ENCODE results near the gene CCDC91.

GRCh38 chr12:28427046-28427445 is 236.8 kb downstream of the CCDC91 start:
- no peak for TF ChIP-seq POLR2AphosphoS5 (IDR thresholded peaks at IDR 0.05; ENCODE audit: low read depth, low read length)
- no peak for TF ChIP-seq TAF1 (IDR thresholded peaks at IDR 0.05; ENCODE audit: borderline replicate concordance, insufficient read depth, low read length)

Data from PFSK-1 (cell line).